ENCODE results near the gene TMEM150C. TPM values are rescaled to one million over a fixed set of nuclear protein-coding genes. Genes with fewer than 3 reads are reported as not detected.
"Not testable (repeated sequence)": the region's sequence is repeated elsewhere in the genome, so short reads cannot be mapped to it uniquely, and the experiment has no call there.

TMEM150C gene
- total RNA-seq, 1 experiment from 2014 or later: 1.8 TPM

DNA sequence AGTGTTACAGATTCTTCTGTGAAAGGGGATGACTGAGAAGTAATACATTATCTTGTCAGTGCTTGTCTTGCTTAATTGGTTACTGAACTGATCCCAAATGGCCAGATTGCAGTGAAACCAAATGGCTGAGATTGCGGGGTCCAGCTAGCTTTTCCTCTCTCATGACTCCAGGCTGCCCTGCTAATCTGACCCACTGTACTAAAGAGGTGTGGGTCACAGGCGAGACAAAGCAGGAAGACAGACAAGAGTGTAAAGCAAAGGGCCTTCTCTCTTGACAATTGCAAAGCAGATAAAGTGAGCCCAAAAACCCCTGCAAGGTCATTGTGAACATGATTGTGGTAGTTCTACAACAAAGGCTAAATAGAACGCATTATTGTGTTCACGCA, 2.1 kb downstream of the TMEM150C start:
- intact Hi-C loops (cut with micrococcal nuclease; ENCODE audit: unreplicated experiment): no loop called here
- in situ Hi-C loops (cut with HindIII; ENCODE audit: low pct_unique_long_range_greater_than_20kb, low sequenced_read_pairs): no loop called here

DNA sequence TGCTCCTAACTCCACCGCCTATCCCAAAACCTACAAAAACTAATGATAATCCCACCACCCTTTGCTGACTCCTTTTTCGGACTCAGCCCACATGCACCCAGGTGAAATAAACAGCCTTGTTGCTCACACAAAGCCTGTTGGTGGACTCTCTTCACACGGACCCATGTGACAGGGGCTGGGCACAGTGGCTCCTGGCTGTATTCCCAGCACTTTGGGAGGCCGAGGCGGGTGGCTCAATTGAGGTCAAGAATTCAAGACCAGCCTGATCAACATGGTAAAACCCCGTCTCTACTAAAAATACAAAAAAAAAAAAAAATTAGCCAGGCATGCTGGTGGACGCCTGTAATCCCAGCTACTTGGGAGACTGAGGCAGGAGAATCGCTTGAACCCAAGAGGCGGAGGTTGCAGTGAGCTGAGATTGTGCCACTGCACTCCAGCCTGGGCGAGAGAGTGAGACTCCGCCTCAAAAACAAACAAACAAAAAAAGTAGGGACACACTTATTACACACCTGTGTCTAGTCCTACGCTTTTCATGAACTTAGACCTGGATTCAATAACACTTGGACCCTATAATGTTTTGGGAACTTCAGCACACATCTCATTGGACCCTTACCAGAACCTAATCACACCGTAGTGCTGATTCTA, 2.6 kb downstream of the TMEM150C start:
- BruUV-seq (replicated peaks); in situ Hi-C loops (cut with HindIII; ENCODE audit: low pct_unique_long_range_greater_than_20kb, low sequenced_read_pairs); H3K4me1 ChIP-seq (ENCODE audit: control insufficient read depth, insufficient read depth, low read length); H3K4me3 ChIP-seq (ENCODE audit: low read depth in 2 of 2, low read length in 2 of 2); POLR2A ChIA-PET; H3K9me3 ChIP-seq (ENCODE audit: control insufficient read depth, insufficient read depth, low read depth, low read length); DNase-seq (ENCODE audit: low read depth, low spot score); H3K27ac ChIP-seq (ENCODE audit: low read length); ATAC-seq; CTCF ChIA-PET; H3K27me3 ChIP-seq (ENCODE audit: control insufficient read depth, insufficient read depth, low read length); intact Hi-C loops (cut with micrococcal nuclease; ENCODE audit: unreplicated experiment); H3K36me3 ChIP-seq (ENCODE audit: control insufficient read depth, insufficient read depth, low read length): not testable (repeated sequence)

More for the DNA sequence above, 2.1 kb downstream of the TMEM150C start:
- Histone ChIP-seq H3K4me3 (ENCODE audit: low read depth in 2 of 2, low read length in 2 of 2) (no peak overlapping the region), H3K27ac (ENCODE audit: low read length) (no peak overlapping the region), H3K9me3 (ENCODE audit: control insufficient read depth, insufficient read depth, low read depth, low read length) (no peaks in the 10 kb centered on the region), H3K27me3 (ENCODE audit: control insufficient read depth, insufficient read depth, low read length) (no peaks in the 10 kb centered on the region; the same call in 1 of the 2 replicates), H3K36me3 (ENCODE audit: control insufficient read depth, insufficient read depth, low read length) (no peaks in the 10 kb centered on the region), H3K4me1 (ENCODE audit: control insufficient read depth, insufficient read depth, low read length) (no peaks in the 10 kb centered on the region)
- ChIA-PET POLR2A (no interaction called here), CTCF (no interaction called here)
- TF ChIP-seq TCF7L2 (IDR thresholded peaks at IDR 0.05; ENCODE audit: low read depth, low read length) (no peak), REST (IDR thresholded peaks at IDR 0.05; ENCODE audit: insufficient read depth in 1 of 2, low read depth in 2 of 2, low read length in 1 of 2) (no peak), SIN3A (IDR thresholded peaks at IDR 0.05; ENCODE audit: borderline replicate concordance, insufficient read depth, low read depth, low read length) (no peak)
- DNase-seq (ENCODE audit: low read depth, low spot score): no peak
- BruUV-seq (replicated peaks): no TSS peak
- no peak for ATAC-seq

DNA sequence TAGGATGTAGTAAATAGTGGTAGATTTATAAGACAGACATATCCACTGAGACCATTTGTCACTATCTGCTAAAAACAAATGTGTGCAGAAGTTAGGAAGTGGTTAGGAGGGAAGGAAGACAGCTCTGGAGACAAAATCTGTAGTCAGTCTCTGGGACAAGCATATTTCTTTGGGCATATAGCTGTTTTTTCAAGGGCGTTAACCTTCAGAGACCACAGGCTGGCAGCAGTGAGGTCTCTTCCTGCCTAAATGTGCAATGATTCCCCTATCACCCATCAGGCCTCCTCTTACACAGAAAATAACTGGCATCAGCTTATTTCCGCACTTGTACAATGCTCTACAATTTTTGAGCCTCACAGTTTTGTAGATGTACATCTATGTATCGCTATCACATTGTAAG, 6.5 kb downstream of the TMEM150C start:
- CTCF ChIA-PET: no interaction called here
- ATAC-seq: no peak

More for the DNA sequence above, 6.5 kb downstream of the TMEM150C start:
- Histone ChIP-seq H3K27me3 (ENCODE audit: control insufficient read depth, insufficient read depth, low read length) (no peaks in the 10 kb centered on the region), H3K4me1 (ENCODE audit: control insufficient read depth, insufficient read depth, low read length) (no peaks in the 10 kb centered on the region), H3K9me3 (ENCODE audit: control insufficient read depth, insufficient read depth, low read depth, low read length) (no peaks in the 10 kb centered on the region), H3K27ac (ENCODE audit: low read length) (no peak overlapping the region), H3K4me3 (ENCODE audit: low read depth in 2 of 2, low read length in 2 of 2) (no peak overlapping the region), H3K36me3 (ENCODE audit: control insufficient read depth, insufficient read depth, low read length) (no peaks in the 10 kb centered on the region)
- no peak for DNase-seq (ENCODE audit: low read depth, low spot score)
- BruUV-seq (replicated peaks): no TSS peak
- intact Hi-C loops (cut with micrococcal nuclease; ENCODE audit: unreplicated experiment): no loop called here
- TF ChIP-seq CTCF (IDR thresholded peaks at IDR 0.05) (peak; percentile 40), REST (IDR thresholded peaks at IDR 0.05; ENCODE audit: insufficient read depth in 1 of 2, low read depth in 2 of 2, low read length in 1 of 2) (no peak)
- in situ Hi-C loops (cut with HindIII; ENCODE audit: low pct_unique_long_range_greater_than_20kb, low sequenced_read_pairs): no loop called here
- POLR2A ChIA-PET: no interaction called here
